A549 treated with CORT108297 at 1 μM for 4 hours (cell line): Measurements from ENCODE around the gene LIPE. TPM values are rescaled to one million over a fixed set of nuclear protein-coding genes. Genes with fewer than 3 reads are reported as not detected.

ENCODE experiments used
- total RNA-seq: library from RNA; stranded (reverse); fragments of 200-300 nt; extraction: Qiagen RNA extraction; gene quantifications from 5 replicates; pipeline ENCODE4 v1.2.3, GENCODE V29; 2022

LIPE gene, protein sequence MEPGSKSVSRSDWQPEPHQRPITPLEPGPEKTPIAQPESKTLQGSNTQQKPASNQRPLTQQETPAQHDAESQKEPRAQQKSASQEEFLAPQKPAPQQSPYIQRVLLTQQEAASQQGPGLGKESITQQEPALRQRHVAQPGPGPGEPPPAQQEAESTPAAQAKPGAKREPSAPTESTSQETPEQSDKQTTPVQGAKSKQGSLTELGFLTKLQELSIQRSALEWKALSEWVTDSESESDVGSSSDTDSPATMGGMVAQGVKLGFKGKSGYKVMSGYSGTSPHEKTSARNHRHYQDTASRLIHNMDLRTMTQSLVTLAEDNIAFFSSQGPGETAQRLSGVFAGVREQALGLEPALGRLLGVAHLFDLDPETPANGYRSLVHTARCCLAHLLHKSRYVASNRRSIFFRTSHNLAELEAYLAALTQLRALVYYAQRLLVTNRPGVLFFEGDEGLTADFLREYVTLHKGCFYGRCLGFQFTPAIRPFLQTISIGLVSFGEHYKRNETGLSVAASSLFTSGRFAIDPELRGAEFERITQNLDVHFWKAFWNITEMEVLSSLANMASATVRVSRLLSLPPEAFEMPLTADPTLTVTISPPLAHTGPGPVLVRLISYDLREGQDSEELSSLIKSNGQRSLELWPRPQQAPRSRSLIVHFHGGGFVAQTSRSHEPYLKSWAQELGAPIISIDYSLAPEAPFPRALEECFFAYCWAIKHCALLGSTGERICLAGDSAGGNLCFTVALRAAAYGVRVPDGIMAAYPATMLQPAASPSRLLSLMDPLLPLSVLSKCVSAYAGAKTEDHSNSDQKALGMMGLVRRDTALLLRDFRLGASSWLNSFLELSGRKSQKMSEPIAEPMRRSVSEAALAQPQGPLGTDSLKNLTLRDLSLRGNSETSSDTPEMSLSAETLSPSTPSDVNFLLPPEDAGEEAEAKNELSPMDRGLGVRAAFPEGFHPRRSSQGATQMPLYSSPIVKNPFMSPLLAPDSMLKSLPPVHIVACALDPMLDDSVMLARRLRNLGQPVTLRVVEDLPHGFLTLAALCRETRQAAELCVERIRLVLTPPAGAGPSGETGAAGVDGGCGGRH
- 1.5 to 3.1 TPM (median 2.4 TPM) in 5 replicates for total RNA-seq

DNA sequence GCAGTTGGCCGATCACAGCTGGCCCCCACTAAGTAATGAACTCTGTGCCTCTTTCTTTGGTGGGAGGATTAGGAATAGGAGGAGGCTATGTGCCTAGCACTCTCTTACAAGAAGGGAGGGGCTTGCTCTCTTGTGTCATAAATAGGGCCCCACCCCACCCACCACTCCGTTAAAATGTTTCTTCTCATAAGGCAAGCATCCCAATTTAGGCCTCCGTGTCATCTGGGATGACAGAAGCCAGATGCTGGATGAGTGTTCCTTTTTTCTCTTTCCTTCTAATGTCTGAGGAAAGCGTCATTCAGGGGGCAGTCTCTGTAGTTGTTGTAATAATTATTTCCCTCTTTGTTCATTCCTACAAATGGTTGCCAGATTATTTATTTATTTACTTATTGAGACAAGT lies at the start of gene LIPE:
Gene LIPE (minus strand): TSS at position 76 of the 400 bp plus-strand sequence. CDS start 239 bp downstream, outside the sequence.

DNA sequence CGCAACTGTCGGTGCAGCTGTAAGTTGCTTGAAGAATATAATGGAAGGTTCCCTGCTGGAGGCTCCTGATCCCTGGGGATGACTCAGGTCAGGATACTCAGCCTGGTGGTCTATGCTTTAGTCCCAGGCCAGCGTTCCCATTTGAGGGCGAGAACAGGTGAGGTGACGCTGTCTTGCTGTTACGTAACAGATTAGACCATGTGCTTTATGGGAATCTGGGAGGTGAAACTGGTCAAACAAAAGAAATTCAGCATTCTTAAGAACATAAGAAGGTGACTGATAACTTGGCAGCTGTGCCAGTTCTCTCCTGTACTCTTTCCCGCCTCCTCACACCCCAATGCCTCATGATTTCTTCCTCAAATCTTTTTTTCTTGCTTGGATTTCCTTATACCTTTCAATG lies 15.6 kb upstream of the LIPE start, which contains the start of gene CXCL17:
Gene CXCL17 (minus strand): TSS at position 114 of the 400 bp plus-strand sequence. CDS start 114 bp downstream, outside the sequence.

DNA sequence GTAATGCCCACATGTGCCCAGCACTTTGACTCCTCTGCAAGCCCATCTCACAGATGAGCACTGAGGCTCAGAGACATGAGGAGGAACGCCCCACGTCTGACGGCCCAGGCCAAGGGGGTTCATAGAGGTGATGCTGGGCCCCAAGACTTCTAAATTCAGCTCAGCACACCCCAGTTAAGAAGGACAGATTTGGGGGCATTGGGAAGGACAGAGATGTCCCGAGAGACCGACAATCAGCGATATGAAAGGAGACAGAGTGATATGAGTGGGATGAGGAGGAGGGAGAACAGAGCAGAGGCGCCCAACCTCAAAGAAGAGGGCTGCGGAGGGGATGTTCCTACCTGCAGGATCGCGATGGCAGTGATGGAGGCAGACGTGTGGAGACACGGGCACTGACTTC lies 37.3 kb downstream of the LIPE start, which contains the start of gene CNFN:
Gene CNFN (minus strand): TSS at position 399 of the 400 bp plus-strand sequence. CDS start 1,260 bp downstream, outside the sequence.

Other genes starting within 250 kb of the LIPE start
- 68.1 to 93.9 TPM (median 85.4 TPM) in 5 replicates for gene DEDD2, start 209.7 kb downstream of the LIPE start, total RNA-seq
- 15.4 to 21.1 TPM (median 19.6 TPM) in 5 replicates for gene ZNF526, start 207.1 kb downstream of the LIPE start, total RNA-seq
- 115 to 168 TPM (median 158 TPM) in 5 replicates for gene GSK3A, start 184.8 kb downstream of the LIPE start, total RNA-seq
- gene ERF, start 172.3 kb downstream of the LIPE start, total RNA-seq, result 99.5 to 132 TPM (median 132 TPM) in 5 replicates
- gene CIC, start 158.1 kb downstream of the LIPE start, total RNA-seq, result 44.4 to 64.0 TPM (median 60.3 TPM) in 5 replicates
- gene PRR19, start 125.3 kb downstream of the LIPE start, total RNA-seq, result 3.8 to 4.7 TPM (median 4.1 TPM) in 5 replicates
- gene PAFAH1B3, start 124.8 kb downstream of the LIPE start, total RNA-seq, result 127 to 157 TPM (median 154 TPM) in 5 replicates
- 2.1 to 4.1 TPM (median 2.8 TPM) in 5 replicates for gene TMEM145, start 114.1 kb downstream of the LIPE start, total RNA-seq
- 20.9 to 29.9 TPM (median 23.3 TPM) in 5 replicates for gene MEGF8, start 101.8 kb downstream of the LIPE start, total RNA-seq
- gene CNFN, start 37.1 kb downstream of the LIPE start, total RNA-seq, result 39.2 to 54.5 TPM (median 51.7 TPM) in 5 replicates
- gene CXCL17, start 15.6 kb upstream of the LIPE start, total RNA-seq, result 0.08 to 0.18 TPM in 2 of 5 replicates, not detected in the others
- 1.7 to 1.9 TPM (median 1.8 TPM) in 5 replicates for gene CEACAM1, start 101.1 kb upstream of the LIPE start, total RNA-seq
- not detected in 5 replicates for gene CEACAM8, start 167.5 kb upstream of the LIPE start, total RNA-seq